SK-N-SH (cell line): Measurements from ENCODE around the gene DENND1A. TPM values are rescaled to one million over a fixed set of nuclear protein-coding genes. Genes with fewer than 3 reads are reported as not detected.

Experiments used
- CTCF ChIA-PET: fragments of 300-600, 350-600 bp; formaldehyde crosslinking; extraction: SDS; loops from one replicate; lab custom pipeline; 2021; lab: Yijun Ruan, JAX
- POLR2A ChIA-PET: fragments of 350-600 bp; sonication (Branson Sonifier 250); formaldehyde crosslinking; extraction: SDS; loops from one replicate; lab custom pipeline; 2020; ENCODE audit warnings: antibody characterized with exemption, inconsistent platforms; lab: Yijun Ruan, JAX
- DNase-seq: peaks from one replicate; pipeline ENCODE4 v3.0.0; 2012
- H2AFZ ChIP-seq: fragments of 200-600 bp; sonication (generic); 2 replicates; pipeline ENCODE4 v1.8.1; 2016; ENCODE audit warnings: antibody characterized with exemption, mild to moderate bottlenecking, low read depth
- H3F3A ChIP-seq: fragments of 200-600 bp; sonication (generic); replicated peaks from 2 replicates; pipeline ENCODE3; 2016; ENCODE audit warnings: antibody characterized with exemption, mild to moderate bottlenecking; ENCODE audit not compliant: insufficient read depth
- H3K27ac ChIP-seq, 2 experiments: fragments of 200-500 bp in 1 of 2; fragments of 200-600 bp in 1 of 2; sonication (Bioruptor generic) in 1 of 2; sonication (generic), shearing (Covaris generic) in 1 of 2; 2 replicates each; pipeline versions ENCODE4 v1.5.1 to v1.6.1; 2014 to 2016; ENCODE audit warnings: low read depth in 2 of 2, inconsistent platforms in 1 of 2, low read length in 1 of 2, mild to moderate bottlenecking in 1 of 2, mixed read lengths in 1 of 2
- H3K27me3 ChIP-seq: fragments of 200-600 bp; sonication (generic), shearing (Covaris generic); 2 replicates; pipeline ENCODE4 v1.6.1; 2016; ENCODE audit warnings: mixed run types; ENCODE audit not compliant: insufficient read depth
- H3K36me3 ChIP-seq, 2 experiments: fragments of 200-500 bp in 1 of 2; fragments of 200-600 bp in 1 of 2; sonication (Bioruptor generic) in 1 of 2; sonication (generic) in 1 of 2; replicated peaks in 1 of 2; 2 replicates each; pipeline versions ENCODE3 to v1.5.1; 2014 to 2016; ENCODE audit warnings: low read length in 1 of 2, mild to moderate bottlenecking in 1 of 2; ENCODE audit not compliant: insufficient read depth in 2 of 2, control insufficient read depth in 1 of 2
- H3K4me1 ChIP-seq, 2 experiments: fragments of 200-500 bp in 1 of 2; fragments of 200-600 bp in 1 of 2; sonication (Bioruptor generic) in 1 of 2; sonication (generic), shearing (Covaris generic) in 1 of 2; 2 replicates each; pipeline versions ENCODE4 v1.5.1 to v1.6.1; 2014 to 2016; ENCODE audit warnings: low read depth in 1 of 2, low read length in 1 of 2, mixed run types in 1 of 2; ENCODE audit not compliant: insufficient read depth in 2 of 2, control insufficient read depth in 1 of 2
- H3K4me2 ChIP-seq: fragments of 200-600 bp; sonication (generic), shearing (Covaris generic); 2 replicates; pipeline ENCODE4 v1.6.1; 2017; ENCODE audit warnings: mixed run types
- H3K4me3 ChIP-seq, 2 experiments: fragments of 200-500 bp in 1 of 2; fragments of 200-600 bp in 1 of 2; sonication (Bioruptor generic) in 1 of 2; sonication (generic), shearing (Covaris generic) in 1 of 2; 2 replicates each; pipeline versions ENCODE4 v1.5.1 to v1.8.1; 2014 to 2016; ENCODE audit warnings: low read depth in 2 of 2, inconsistent platforms in 1 of 2, low read length in 1 of 2, mild to moderate bottlenecking in 1 of 2, mixed read lengths in 1 of 2, moderate library complexity in 1 of 2
- H3K79me2 ChIP-seq: fragments of 200-600 bp; sonication (generic); 2 replicates; pipeline ENCODE4 v1.8.1; 2017; ENCODE audit warnings: mild to moderate bottlenecking; ENCODE audit not compliant: insufficient read depth
- H3K9ac ChIP-seq: fragments of 200-600 bp; sonication (generic); 2 replicates; pipeline ENCODE4 v1.6.1; 2017; ENCODE audit warnings: mixed run types
- H3K9me2 ChIP-seq: fragments of 200-600 bp; sonication (generic); 2 replicates; pipeline ENCODE4 v1.6.1; 2017; ENCODE audit warnings: mixed run types
- H3K9me3 ChIP-seq: fragments of 200-600 bp; sonication (generic); 2 replicates; pipeline ENCODE4 v1.6.1; 2017; ENCODE audit warnings: mixed run types, mild to moderate bottlenecking, moderate library complexity
- H4K20me1 ChIP-seq: fragments of 200-600 bp; sonication (generic); 2 replicates; pipeline ENCODE4 v1.6.1; 2017; ENCODE audit warnings: mild to moderate bottlenecking, mixed run types; ENCODE audit not compliant: insufficient read depth
- ELF1 ChIP-seq: IDR thresholded peaks from 2 replicates; pipeline ENCODE4 v1.4.0; 2012
- EP300 ChIP-seq, 2 experiments: IDR thresholded peaks; 2 replicates each; pipeline versions ENCODE4 v1.4.0 to v1.6.1; 2012; ENCODE audit warnings: borderline replicate concordance in 1 of 2, low read depth in 1 of 2, low read length in 1 of 2
- FOSL2 ChIP-seq: IDR thresholded peaks from 2 replicates; pipeline ENCODE4 v1.4.0; 2012; ENCODE audit warnings: low read depth, mild to moderate bottlenecking, moderate library complexity, borderline replicate concordance
- FOXJ3 ChIP-seq: sonication (generic); formaldehyde crosslinking; IDR thresholded peaks from 2 replicates; pipeline ENCODE4 v1.5.1; 2020; ENCODE audit warnings: mild to moderate bottlenecking, missing genetic modification reagents
- GABPA ChIP-seq: IDR thresholded peaks from 2 replicates; pipeline ENCODE4 v1.4.0; 2012; ENCODE audit warnings: low read depth, mild to moderate bottlenecking
- GATA2 ChIP-seq: sonication (generic); formaldehyde crosslinking; IDR thresholded peaks from 2 replicates; pipeline ENCODE4 v1.5.0; 2020; ENCODE audit warnings: mild to moderate bottlenecking, missing genetic modification reagents
- JUND ChIP-seq: IDR thresholded peaks from 2 replicates; pipeline ENCODE4 v1.4.0; 2012
- MEF2A ChIP-seq: IDR thresholded peaks from 2 replicates; pipeline ENCODE4 v1.4.0; 2012; ENCODE audit warnings: low read depth, borderline replicate concordance
- NFIC ChIP-seq: IDR thresholded peaks from 2 replicates; pipeline ENCODE4 v1.4.0; 2012; ENCODE audit warnings: borderline replicate concordance
- NRF1 ChIP-seq: IDR thresholded peaks from 2 replicates; pipeline ENCODE4 v1.6.1; 2012; ENCODE audit warnings: low read depth, mild to moderate bottlenecking, low read length
- POLR2AphosphoS5 ChIP-seq: IDR thresholded peaks from 2 replicates; pipeline ENCODE4 v1.6.1; 2012; ENCODE audit warnings: low read depth, low read length
- RAD21 ChIP-seq: IDR thresholded peaks from 2 replicates; pipeline ENCODE4 v1.6.1; 2012; ENCODE audit warnings: mild to moderate bottlenecking, low read length
- RCOR1 ChIP-seq: fragments of 150-350 bp; IDR thresholded peaks from 2 replicates; pipeline ENCODE4 v1.6.1; 2017; ENCODE audit warnings: antibody characterized with exemption, low read length
- RXRA ChIP-seq: IDR thresholded peaks from 2 replicates; pipeline ENCODE4 v1.4.0; 2012; ENCODE audit warnings: low read depth, mild to moderate bottlenecking, borderline replicate concordance
- SIN3A ChIP-seq: IDR thresholded peaks from 2 replicates; pipeline ENCODE4 v1.6.1; 2012; ENCODE audit warnings: low read depth, mild to moderate bottlenecking, low read length, moderate library complexity, borderline replicate concordance
- SMC3 ChIP-seq: IDR thresholded peaks from 2 replicates; pipeline ENCODE4 v1.6.1; 2012; ENCODE audit warnings: low read depth, low read length, improper control_type of control experiment
- TAF1 ChIP-seq: IDR thresholded peaks from 2 replicates; pipeline ENCODE4 v1.6.1; 2012; ENCODE audit warnings: low read depth, mild to moderate bottlenecking, low read length, moderate library complexity, borderline replicate concordance
- TCF12 ChIP-seq: IDR thresholded peaks from 2 replicates; pipeline ENCODE4 v1.4.0; 2012
- WGBS: methylation state at CpG from one replicate; pipeline ENCODE4 v1.1.6; 2017; ENCODE audit warnings: low lambda C conversion rate; 5-methylcytosine and 5-hydroxymethylcytosine counted together
- polyA plus RNA-seq, 3 experiments: library from polyadenylated mRNA; depleted of rRNA; stranded (reverse); fragments of >200 nt; gene quantifications; 2 replicates each; pipeline ENCODE4 v1.2.3, GENCODE V29; 2012
- TF ChIP-seq, protein P1 (sequence below): fragments of 150-350 bp; IDR thresholded peaks from 2 replicates; pipeline ENCODE4 v1.6.1; 2017; ENCODE audit warnings: antibody characterized with exemption, low read length, low read depth, borderline replicate concordance
- TF ChIP-seq, protein P2 (sequence below): IDR thresholded peaks from 2 replicates; pipeline ENCODE4; 2012
- TF ChIP-seq, protein P3 (sequence below): IDR thresholded peaks from 2 replicates; pipeline ENCODE4 v1.6.1; 2012; ENCODE audit warnings: mild to moderate bottlenecking, low read depth, low read length, moderate library complexity
- TF ChIP-seq, protein P4 (sequence below): fragments of 200-600 bp; sonication (generic); IDR thresholded peaks from 2 replicates; pipeline ENCODE4 v1.6.1; 2017; ENCODE audit warnings: antibody characterized with exemption, mild to moderate bottlenecking, moderate library complexity
- TF ChIP-seq, protein P5 (sequence below): IDR thresholded peaks from 2 replicates; pipeline ENCODE4 v1.4.0; 2012; ENCODE audit warnings: low read depth, borderline replicate concordance

Gene DENND1A
- polyA plus RNA-seq, 1 of the 3 experiments (the other 2 are of a cell fraction): 25.4 TPM

DNA sequence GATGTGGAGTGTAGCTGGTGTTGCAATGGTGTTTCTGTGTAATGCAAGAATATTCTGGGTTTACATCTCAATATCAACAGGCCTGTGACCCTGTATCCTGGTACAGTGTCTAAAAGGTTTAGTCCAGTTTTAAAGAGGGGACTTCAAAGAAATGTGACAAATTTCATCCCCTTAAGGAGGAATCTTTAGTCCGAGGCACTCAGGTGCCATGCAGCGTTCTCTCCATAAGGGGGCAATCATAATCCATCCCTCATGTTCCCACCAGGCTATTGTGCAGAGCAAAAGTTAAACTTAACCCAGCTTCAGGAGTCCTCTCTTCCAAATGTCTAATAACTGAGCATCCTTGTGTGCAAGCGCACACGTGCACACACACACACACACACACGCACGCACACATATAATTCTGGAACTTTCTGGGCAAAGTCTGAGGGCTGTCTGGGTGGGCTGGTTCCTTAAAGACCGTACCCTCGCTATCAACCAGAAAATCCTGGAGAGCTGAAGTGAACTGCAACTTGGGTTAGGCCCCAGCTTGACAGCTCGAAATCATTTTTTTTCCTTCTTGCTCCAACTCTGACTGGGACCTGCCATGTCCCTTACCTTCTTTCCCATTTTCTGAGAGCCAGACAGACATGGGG lies 527.9 kb downstream of the DENND1A start:
- H2AFZ ChIP-seq: no peak overlapping the region
- POLR2A ChIA-PET: no interaction called here
- DNase-seq: peak; percentile 81
- no peaks in the 10 kb centered on the region for H3F3A ChIP-seq
- no peaks in the 10 kb centered on the region for H3K9me2 ChIP-seq
- WGBS: 52% methylated on average over 9 of the region's 9 CpGs
- H3K27me3 ChIP-seq: no peaks in the 10 kb centered on the region
- no peaks in the 10 kb centered on the region for H4K20me1 ChIP-seq
- no peak overlapping the region for H3K9ac ChIP-seq
- peak overlapping the region in 1 of 2 experiments; percentile 30; a peak in 1 of 4 replicates for H3K4me3 ChIP-seq
- TF ChIP-seq TAF1 (no peak), TCF12 (no peak), RXRA (no peak), NRF1 (no peak), JUND (no peak), GATA2 (no peak), MEF2A (no peak), NFIC (no peak), SIN3A (no peak), GABPA (no peak), RAD21 (peak; percentile 92), RCOR1 (no peak), EP300 (IDR thresholded peaks at IDR 0.05; ENCODE audit: borderline replicate concordance in 1 of 2, low read depth in 1 of 2, low read length in 1 of 2) (no peak), SMC3 (peak; percentile 50), FOXJ3 (CRISPR knock-in tag) (no peak), ELF1 (no peak), FOSL2 (no peak), POLR2AphosphoS5 (no peak)
- TF ChIP-seq, protein P1, sequence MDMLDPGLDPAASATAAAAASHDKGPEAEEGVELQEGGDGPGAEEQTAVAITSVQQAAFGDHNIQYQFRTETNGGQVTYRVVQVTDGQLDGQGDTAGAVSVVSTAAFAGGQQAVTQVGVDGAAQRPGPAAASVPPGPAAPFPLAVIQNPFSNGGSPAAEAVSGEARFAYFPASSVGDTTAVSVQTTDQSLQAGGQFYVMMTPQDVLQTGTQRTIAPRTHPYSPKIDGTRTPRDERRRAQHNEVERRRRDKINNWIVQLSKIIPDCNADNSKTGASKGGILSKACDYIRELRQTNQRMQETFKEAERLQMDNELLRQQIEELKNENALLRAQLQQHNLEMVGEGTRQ: no peak
- TF ChIP-seq, protein P2, sequence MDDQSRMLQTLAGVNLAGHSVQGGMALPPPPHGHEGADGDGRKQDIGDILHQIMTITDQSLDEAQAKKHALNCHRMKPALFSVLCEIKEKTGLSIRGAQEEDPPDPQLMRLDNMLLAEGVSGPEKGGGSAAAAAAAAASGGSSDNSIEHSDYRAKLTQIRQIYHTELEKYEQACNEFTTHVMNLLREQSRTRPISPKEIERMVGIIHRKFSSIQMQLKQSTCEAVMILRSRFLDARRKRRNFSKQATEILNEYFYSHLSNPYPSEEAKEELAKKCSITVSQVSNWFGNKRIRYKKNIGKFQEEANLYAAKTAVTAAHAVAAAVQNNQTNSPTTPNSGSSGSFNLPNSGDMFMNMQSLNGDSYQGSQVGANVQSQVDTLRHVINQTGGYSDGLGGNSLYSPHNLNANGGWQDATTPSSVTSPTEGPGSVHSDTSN: no peak
- TF ChIP-seq, protein P3, sequence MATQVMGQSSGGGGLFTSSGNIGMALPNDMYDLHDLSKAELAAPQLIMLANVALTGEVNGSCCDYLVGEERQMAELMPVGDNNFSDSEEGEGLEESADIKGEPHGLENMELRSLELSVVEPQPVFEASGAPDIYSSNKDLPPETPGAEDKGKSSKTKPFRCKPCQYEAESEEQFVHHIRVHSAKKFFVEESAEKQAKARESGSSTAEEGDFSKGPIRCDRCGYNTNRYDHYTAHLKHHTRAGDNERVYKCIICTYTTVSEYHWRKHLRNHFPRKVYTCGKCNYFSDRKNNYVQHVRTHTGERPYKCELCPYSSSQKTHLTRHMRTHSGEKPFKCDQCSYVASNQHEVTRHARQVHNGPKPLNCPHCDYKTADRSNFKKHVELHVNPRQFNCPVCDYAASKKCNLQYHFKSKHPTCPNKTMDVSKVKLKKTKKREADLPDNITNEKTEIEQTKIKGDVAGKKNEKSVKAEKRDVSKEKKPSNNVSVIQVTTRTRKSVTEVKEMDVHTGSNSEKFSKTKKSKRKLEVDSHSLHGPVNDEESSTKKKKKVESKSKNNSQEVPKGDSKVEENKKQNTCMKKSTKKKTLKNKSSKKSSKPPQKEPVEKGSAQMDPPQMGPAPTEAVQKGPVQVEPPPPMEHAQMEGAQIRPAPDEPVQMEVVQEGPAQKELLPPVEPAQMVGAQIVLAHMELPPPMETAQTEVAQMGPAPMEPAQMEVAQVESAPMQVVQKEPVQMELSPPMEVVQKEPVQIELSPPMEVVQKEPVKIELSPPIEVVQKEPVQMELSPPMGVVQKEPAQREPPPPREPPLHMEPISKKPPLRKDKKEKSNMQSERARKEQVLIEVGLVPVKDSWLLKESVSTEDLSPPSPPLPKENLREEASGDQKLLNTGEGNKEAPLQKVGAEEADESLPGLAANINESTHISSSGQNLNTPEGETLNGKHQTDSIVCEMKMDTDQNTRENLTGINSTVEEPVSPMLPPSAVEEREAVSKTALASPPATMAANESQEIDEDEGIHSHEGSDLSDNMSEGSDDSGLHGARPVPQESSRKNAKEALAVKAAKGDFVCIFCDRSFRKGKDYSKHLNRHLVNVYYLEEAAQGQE: no peak
- TF ChIP-seq, protein P4, sequence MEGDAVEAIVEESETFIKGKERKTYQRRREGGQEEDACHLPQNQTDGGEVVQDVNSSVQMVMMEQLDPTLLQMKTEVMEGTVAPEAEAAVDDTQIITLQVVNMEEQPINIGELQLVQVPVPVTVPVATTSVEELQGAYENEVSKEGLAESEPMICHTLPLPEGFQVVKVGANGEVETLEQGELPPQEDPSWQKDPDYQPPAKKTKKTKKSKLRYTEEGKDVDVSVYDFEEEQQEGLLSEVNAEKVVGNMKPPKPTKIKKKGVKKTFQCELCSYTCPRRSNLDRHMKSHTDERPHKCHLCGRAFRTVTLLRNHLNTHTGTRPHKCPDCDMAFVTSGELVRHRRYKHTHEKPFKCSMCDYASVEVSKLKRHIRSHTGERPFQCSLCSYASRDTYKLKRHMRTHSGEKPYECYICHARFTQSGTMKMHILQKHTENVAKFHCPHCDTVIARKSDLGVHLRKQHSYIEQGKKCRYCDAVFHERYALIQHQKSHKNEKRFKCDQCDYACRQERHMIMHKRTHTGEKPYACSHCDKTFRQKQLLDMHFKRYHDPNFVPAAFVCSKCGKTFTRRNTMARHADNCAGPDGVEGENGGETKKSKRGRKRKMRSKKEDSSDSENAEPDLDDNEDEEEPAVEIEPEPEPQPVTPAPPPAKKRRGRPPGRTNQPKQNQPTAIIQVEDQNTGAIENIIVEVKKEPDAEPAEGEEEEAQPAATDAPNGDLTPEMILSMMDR: peak; percentile 78
- TF ChIP-seq, protein P5, sequence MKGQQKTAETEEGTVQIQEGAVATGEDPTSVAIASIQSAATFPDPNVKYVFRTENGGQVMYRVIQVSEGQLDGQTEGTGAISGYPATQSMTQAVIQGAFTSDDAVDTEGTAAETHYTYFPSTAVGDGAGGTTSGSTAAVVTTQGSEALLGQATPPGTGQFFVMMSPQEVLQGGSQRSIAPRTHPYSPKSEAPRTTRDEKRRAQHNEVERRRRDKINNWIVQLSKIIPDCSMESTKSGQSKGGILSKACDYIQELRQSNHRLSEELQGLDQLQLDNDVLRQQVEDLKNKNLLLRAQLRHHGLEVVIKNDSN: no peak
- no peak overlapping the region for H3K4me2 ChIP-seq
- H3K36me3 ChIP-seq: peaks cover 0 to 2% of the 10 kb centered on the region in 2 experiments
- peaks cover 0 to 6% of the 10 kb centered on the region in 2 experiments; a peak in 1 of 4 replicates for H3K4me1 ChIP-seq
- CTCF ChIA-PET: interaction anchor here (0.6 to 3.5 kb wide), 31 partner anchors 9 to 1351 kb away, joined by 3 to 20 read pairs (median 3); partner anchors contain the start of genes CRB2 and LHX2
- no peaks in the 10 kb centered on the region for H3K79me2 ChIP-seq
- no peak overlapping the region for H3K27ac ChIP-seq
- H3K9me3 ChIP-seq: no peaks in the 10 kb centered on the region
